GM20431 (cell line): ENCODE data around the gene STT3B.

Experiments used
- in situ Hi-C: fragments of 300-500 bp; cut with MseI, MboI; formaldehyde crosslinking; loops from one replicate; pipeline ENCODE4 v1.15.0; 2020; ENCODE audit warnings: low sequenced_read_pairs; ENCODE audit not compliant: unreplicated experiment

Gene STT3B

GRCh38 chr3:31676556-31676955 lies 143.8 kb downstream of the STT3B start:
- in situ Hi-C loops = no loop called here

DNA sequence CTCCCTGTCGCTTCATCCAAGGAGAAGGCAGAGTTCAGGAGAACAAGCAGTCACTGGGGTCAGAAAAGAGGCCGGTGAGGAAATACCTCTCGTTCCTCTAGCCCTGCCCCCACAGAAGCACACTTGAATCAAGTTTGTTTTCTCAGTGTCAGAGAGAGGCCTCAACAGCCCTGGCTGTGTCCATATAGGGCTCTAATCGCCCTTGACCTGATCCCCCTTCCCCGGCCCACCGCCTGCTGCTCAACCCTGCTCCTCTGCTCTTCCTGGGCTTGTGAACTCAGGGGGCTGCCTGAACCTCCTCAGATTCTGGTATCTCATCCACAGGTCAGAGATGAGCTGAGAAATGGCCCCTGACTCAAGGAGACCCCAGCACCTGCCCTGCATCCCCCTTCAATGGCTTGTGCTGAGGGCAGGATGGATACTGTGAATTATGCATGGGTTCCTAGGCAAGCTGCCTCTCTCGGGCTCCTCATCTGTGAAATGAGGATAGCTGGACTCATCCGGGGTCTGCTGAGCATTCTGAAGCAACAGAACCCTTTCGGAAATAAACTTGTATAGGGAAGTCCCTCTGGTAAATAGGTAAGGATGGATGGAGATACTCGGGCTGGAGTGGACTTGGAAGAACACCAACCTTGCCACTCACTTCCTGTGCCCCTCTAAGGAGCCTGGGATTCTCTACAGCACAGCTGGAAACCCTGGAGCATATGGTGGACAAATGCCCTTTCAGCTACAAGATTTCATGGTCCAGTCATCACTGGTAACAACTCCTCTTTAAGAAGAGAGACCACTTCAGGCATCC lies 147.5 kb downstream of the STT3B start:
- in situ Hi-C loops = no loop called here
